ENCODE measurements around the gene TUBAL3. TPM values are rescaled to one million over a fixed set of nuclear protein-coding genes. Genes with fewer than 3 reads are reported as not detected.

Gene TUBAL3
- polyA plus RNA-seq, 1 experiment, result not detected

DNA sequence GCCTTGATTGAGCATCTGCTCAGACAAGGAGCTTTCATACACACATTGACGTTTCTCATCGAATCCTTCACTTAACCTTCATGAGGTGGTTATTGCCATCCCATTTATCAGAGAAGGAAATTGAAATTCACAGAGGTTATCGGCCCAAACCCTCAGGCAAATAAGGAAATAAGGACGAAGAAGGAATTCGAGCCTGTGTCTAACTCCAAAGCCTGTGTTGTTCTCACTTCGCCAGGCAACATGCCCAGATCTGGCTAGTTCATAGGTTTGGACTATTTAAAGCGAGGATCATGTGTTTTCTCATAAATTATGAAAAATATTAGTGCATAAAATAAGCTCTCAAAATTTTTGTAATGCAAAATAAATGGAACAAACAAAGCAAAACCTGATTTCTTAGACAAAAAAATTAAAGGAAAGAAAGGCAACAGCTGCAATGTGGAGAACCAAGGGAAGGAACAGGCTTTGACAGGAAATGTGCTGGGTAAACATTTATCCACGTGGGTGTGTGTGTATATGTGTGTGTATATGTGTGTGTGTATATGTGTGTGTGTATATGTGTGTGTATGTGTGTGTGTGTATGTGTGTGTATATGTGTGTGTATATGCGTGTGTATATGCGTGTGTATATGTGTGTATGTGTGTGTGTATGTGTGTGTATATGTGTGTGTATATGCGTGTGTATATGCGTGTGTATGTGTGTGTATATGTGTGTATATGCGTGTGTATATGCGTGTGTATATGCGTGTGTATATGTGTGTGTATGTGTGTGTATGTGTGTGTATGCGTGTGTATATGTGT, 35.1 kb downstream of the TUBAL3 start:
- no peak overlapping the region for H3K27ac ChIP-seq (ENCODE audit: low read depth, low read length)
- CTCF ChIA-PET, result no interaction called here
- no peaks in the 10 kb centered on the region for H3K27me3 ChIP-seq (ENCODE audit: control insufficient read depth, insufficient read depth, low read length)
- DNase-seq (ENCODE audit: low read depth, low spot score), result no peak
- no peak overlapping the region for H3K4me3 ChIP-seq (ENCODE audit: low read depth, low read length)
- TF ChIP-seq, protein P1, sequence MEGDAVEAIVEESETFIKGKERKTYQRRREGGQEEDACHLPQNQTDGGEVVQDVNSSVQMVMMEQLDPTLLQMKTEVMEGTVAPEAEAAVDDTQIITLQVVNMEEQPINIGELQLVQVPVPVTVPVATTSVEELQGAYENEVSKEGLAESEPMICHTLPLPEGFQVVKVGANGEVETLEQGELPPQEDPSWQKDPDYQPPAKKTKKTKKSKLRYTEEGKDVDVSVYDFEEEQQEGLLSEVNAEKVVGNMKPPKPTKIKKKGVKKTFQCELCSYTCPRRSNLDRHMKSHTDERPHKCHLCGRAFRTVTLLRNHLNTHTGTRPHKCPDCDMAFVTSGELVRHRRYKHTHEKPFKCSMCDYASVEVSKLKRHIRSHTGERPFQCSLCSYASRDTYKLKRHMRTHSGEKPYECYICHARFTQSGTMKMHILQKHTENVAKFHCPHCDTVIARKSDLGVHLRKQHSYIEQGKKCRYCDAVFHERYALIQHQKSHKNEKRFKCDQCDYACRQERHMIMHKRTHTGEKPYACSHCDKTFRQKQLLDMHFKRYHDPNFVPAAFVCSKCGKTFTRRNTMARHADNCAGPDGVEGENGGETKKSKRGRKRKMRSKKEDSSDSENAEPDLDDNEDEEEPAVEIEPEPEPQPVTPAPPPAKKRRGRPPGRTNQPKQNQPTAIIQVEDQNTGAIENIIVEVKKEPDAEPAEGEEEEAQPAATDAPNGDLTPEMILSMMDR (IDR thresholded peaks at IDR 0.05; ENCODE audit: low read depth, low read length), result no peak
- peaks cover 11% of the 10 kb centered on the region; the same call in 1 of the 2 replicates for H3K9me3 ChIP-seq (ENCODE audit: control insufficient read depth, insufficient read depth, low read length)
- POLR2A ChIA-PET, result no interaction called here

DNA sequence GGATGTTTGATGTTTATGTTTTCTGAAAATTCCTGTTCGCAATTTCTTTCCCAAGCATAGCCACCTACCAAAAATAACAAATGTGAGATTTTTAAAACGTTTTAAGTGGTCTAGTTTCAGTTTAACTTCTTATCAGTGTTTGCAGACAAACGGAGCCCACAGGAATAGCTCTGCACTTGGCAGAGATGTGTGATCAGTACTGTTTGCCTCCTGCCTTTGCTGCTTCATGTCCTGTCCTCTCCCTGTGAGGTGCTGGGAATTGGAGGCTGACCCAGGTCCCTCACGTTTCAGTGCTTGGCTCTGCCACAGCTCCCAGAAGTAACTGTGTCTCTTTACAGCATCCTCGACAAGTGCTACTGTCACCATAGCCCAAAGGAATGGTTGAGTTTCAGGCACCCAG, 38.7 kb downstream of the TUBAL3 start:
- Histone ChIP-seq H3K4me3 (ENCODE audit: low read depth, low read length) (no peak overlapping the region), H3K9me3 (ENCODE audit: control insufficient read depth, insufficient read depth, low read length) (no peaks in the 10 kb centered on the region), H3K27me3 (ENCODE audit: control insufficient read depth, insufficient read depth, low read length) (no peaks in the 10 kb centered on the region), H3K27ac (ENCODE audit: low read depth, low read length) (no peak overlapping the region)
- TF ChIP-seq, protein P1 (IDR thresholded peaks at IDR 0.05; ENCODE audit: low read depth, low read length), result no peak
- DNase-seq (ENCODE audit: low read depth, low spot score), result no peak
- POLR2A ChIA-PET, result no interaction called here
- CTCF ChIA-PET, result no interaction called here

DNA sequence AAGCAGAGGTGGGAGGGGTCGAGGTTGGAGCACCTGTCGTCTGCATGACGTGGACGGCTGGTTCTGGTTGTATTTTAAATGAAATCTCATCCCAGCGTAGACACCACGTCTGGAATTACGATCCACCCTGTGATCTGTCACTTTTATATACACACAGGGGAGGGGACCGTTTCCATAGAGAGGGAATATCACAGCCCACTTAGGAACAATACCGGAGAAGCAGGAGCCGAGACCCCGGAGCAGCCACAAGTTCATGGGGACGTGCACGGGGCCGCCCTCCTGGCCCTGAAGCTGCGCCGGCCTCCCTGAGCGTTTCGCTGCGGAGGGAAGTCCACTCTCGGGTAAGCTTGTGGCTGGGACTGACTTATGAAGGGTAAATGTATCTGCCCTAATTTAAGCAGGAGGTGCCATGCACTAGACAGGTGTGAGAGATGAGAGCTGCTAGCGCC, 39.7 kb downstream of the TUBAL3 start, which contains the start of gene UCN3:
TSS of gene UCN3 (plus strand) at position 77 of the 449 bp plus-strand sequence. CDS start 8,755 bp downstream, outside the sequence.
- H3K9me3 ChIP-seq (ENCODE audit: control insufficient read depth, insufficient read depth, low read length), result no peaks in the 10 kb centered on the region
- H3K27ac ChIP-seq (ENCODE audit: low read depth, low read length), result no peak within 1 kb of the TSS
- ChIA-PET CTCF (no interaction called here), POLR2A (no interaction called here)
- DNase-seq (ENCODE audit: low read depth, low spot score), result no peak
- TF ChIP-seq, protein P1 (IDR thresholded peaks at IDR 0.05; ENCODE audit: low read depth, low read length), result no peak
- no peaks in the 10 kb centered on the region for H3K27me3 ChIP-seq (ENCODE audit: control insufficient read depth, insufficient read depth, low read length)
- no peak within 1 kb of the TSS for H3K4me3 ChIP-seq (ENCODE audit: low read depth, low read length)

DNA sequence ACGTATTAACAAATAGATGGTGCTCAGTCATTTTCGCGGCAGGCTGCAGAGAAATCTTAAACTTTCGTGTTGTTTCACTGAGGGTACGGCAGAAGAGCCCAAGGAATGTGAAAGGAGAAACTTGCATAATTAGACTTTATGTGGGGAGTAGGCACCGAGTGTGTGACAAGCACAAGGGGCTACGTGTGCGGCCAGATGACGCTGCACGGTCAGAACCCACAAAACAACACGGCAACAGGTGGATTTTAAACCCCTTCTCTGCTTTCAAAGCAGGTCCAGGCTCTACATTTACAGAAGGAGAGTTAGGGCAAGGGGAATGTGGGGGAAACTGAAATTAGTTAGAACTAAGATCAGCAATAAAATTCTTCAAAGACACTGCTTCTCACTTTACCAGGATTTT, 40.3 kb downstream of the TUBAL3 start:
- TF ChIP-seq, protein P1 (IDR thresholded peaks at IDR 0.05; ENCODE audit: low read depth, low read length), result no peak
- CTCF ChIA-PET, result no interaction called here
- Histone ChIP-seq H3K27ac (ENCODE audit: low read depth, low read length) (no peak overlapping the region), H3K4me3 (ENCODE audit: low read depth, low read length) (no peak overlapping the region), H3K27me3 (ENCODE audit: control insufficient read depth, insufficient read depth, low read length) (no peaks in the 10 kb centered on the region), H3K9me3 (ENCODE audit: control insufficient read depth, insufficient read depth, low read length) (no peaks in the 10 kb centered on the region)
- no peak for DNase-seq (ENCODE audit: low read depth, low spot score)
- POLR2A ChIA-PET, result no interaction called here

DNA sequence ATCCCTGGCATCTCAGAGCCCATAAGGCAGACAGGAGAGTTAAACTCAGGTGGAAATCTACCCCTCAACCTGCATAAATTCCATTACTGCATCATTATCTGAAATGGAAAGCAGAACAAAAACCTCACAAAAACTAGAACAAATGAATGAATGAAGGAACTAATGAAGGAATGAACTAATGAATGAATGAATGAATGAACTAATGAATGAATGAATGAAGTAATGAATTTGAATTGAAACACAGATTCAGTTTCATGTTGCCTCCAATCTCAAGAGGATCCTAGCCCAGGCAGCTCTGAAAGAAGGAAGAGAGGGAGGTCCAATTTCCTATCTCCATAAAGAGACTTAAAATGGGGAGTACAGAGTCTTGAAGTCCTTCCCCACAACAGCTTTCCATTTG, 41.8 kb downstream of the TUBAL3 start:
- no peak for DNase-seq (ENCODE audit: low read depth, low spot score)
- Histone ChIP-seq H3K4me3 (ENCODE audit: low read depth, low read length) (no peak overlapping the region), H3K27me3 (ENCODE audit: control insufficient read depth, insufficient read depth, low read length) (no peaks in the 10 kb centered on the region), H3K9me3 (ENCODE audit: control insufficient read depth, insufficient read depth, low read length) (no peaks in the 10 kb centered on the region), H3K27ac (ENCODE audit: low read depth, low read length) (no peak overlapping the region)
- ChIA-PET POLR2A (no interaction called here), CTCF (no interaction called here)
- TF ChIP-seq, protein P1 (IDR thresholded peaks at IDR 0.05; ENCODE audit: low read depth, low read length), result no peak

Measured in AG04450 (cell line).